KMS-11 (cell line): ENCODE results near the gene LPCAT3.

ENCODE experiments used
- H2AFZ ChIP-seq: fragments of 200-600 bp; sonication (generic); 2 replicates; pipeline ENCODE4 v1.6.1; 2016; ENCODE audit warnings: antibody characterized with exemption, mixed run types, low read depth
- H3K27ac ChIP-seq: fragments of 200-600 bp; sonication (generic); 2 replicates; pipeline ENCODE4 v1.6.1; 2016; ENCODE audit warnings: mild to moderate bottlenecking, mixed run types
- H3K27me3 ChIP-seq: fragments of 200-600 bp; sonication (generic); 2 replicates; pipeline ENCODE4 v1.6.1; 2017; ENCODE audit warnings: mild to moderate bottlenecking, low read depth, mixed run types, moderate library complexity; ENCODE audit not compliant: insufficient read depth
- H3K36me3 ChIP-seq: fragments of 200-600 bp; sonication (generic); 2 replicates; pipeline ENCODE4 v1.6.1; 2017; ENCODE audit warnings: mild to moderate bottlenecking, mixed run types; ENCODE audit not compliant: insufficient read depth
- H3K4me1 ChIP-seq: fragments of 200-600 bp; sonication (generic); 2 replicates; pipeline ENCODE4 v1.6.1; 2016; ENCODE audit warnings: mild to moderate bottlenecking, low read depth, mixed run types; ENCODE audit not compliant: poor library complexity, severe bottlenecking
- H3K4me2 ChIP-seq: fragments of 200-600 bp; sonication (generic); 2 replicates; pipeline ENCODE4 v1.7.0; 2016; ENCODE audit warnings: mild to moderate bottlenecking, mixed run types
- H3K4me3 ChIP-seq: fragments of 200-600 bp; sonication (generic); IDR thresholded peaks from 2 replicates; pipeline ENCODE4 v1.6.1; 2017; ENCODE audit warnings: low read depth, low read length, mixed read lengths; ENCODE audit not compliant: insufficient read depth
- H3K79me2 ChIP-seq: fragments of 200-600 bp; sonication (generic); 2 replicates; pipeline ENCODE4 v1.6.1; 2016; ENCODE audit warnings: low read depth, mixed run types; ENCODE audit not compliant: insufficient read depth
- H3K9ac ChIP-seq: fragments of 200-600 bp; sonication (generic); 2 replicates; pipeline ENCODE4 v1.6.1; 2016; ENCODE audit warnings: mild to moderate bottlenecking, mixed run types
- H4K20me1 ChIP-seq: fragments of 200-600 bp; sonication (generic); 2 replicates; pipeline ENCODE4 v1.6.1; 2016; ENCODE audit warnings: mild to moderate bottlenecking, mixed run types; ENCODE audit not compliant: insufficient read depth
- TF ChIP-seq, protein P1 (sequence below): fragments of 200-600 bp; sonication (generic); conservative IDR thresholded peaks from 2 replicates; pipeline ENCODE4 v1.6.1; 2017; ENCODE audit warnings: low read depth, mild to moderate bottlenecking, antibody characterized with exemption, low read length, moderate library complexity, mixed read lengths

LPCAT3 gene

GRCh38 chr12:6965026-6965661 lies 53.1 kb downstream of the LPCAT3 start:
- H3K4me1 ChIP-seq, result peaks cover 18% of the 10 kb centered on the region
- no peak overlapping the region for H2AFZ ChIP-seq
- no peak overlapping the region; the same call in 1 of the 2 replicates for H3K9ac ChIP-seq

DNA sequence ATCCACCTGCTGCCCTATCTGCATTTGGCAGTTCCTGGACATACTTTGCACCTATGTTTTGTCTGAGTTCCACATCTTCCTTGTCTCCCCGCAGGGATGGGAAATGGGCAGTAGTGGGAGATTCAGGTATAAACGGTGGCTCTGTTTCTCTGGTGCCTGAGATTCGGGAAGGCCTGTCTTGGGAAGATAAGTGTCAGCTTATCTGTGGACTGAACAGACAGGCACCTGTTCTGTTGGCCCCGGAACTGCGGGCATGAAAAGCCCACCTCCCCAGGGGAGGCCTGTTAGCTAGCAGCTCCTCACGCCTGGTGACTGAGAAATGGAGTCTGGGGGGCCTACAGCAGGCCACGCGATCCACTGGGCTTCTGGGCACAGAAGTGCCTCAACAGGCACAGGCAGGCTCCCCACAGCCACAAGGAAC lies 53.7 kb downstream of the LPCAT3 start:
- Histone ChIP-seq H3K9ac (no peak overlapping the region), H3K27me3 (no peaks in the 10 kb centered on the region), H3K4me2 (no peak overlapping the region), H2AFZ (no peak overlapping the region), H3K36me3 (peaks cover 8% of the 10 kb centered on the region; the same call in 1 of the 2 replicates), H3K4me1 (peaks cover 18% of the 10 kb centered on the region), H4K20me1 (no peaks in the 10 kb centered on the region), H3K4me3 (no peak overlapping the region), H3K79me2 (peaks cover 13% of the 10 kb centered on the region), H3K27ac (peak overlapping the region; percentile 43; the same call in 1 of the 2 replicates)
- TF ChIP-seq, protein P1, sequence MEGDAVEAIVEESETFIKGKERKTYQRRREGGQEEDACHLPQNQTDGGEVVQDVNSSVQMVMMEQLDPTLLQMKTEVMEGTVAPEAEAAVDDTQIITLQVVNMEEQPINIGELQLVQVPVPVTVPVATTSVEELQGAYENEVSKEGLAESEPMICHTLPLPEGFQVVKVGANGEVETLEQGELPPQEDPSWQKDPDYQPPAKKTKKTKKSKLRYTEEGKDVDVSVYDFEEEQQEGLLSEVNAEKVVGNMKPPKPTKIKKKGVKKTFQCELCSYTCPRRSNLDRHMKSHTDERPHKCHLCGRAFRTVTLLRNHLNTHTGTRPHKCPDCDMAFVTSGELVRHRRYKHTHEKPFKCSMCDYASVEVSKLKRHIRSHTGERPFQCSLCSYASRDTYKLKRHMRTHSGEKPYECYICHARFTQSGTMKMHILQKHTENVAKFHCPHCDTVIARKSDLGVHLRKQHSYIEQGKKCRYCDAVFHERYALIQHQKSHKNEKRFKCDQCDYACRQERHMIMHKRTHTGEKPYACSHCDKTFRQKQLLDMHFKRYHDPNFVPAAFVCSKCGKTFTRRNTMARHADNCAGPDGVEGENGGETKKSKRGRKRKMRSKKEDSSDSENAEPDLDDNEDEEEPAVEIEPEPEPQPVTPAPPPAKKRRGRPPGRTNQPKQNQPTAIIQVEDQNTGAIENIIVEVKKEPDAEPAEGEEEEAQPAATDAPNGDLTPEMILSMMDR, result no peak

More at GRCh38 chr12:6965026-6965661, 53.1 kb downstream of the LPCAT3 start:
- Histone ChIP-seq H3K27ac (peak overlapping the region; percentile 43; the same call in 1 of the 2 replicates), H3K36me3 (peaks cover 8% of the 10 kb centered on the region; the same call in 1 of the 2 replicates), H3K27me3 (no peaks in the 10 kb centered on the region), H3K79me2 (peaks cover 18% of the 10 kb centered on the region), H4K20me1 (no peaks in the 10 kb centered on the region), H3K4me2 (no peak overlapping the region), H3K4me3 (no peak overlapping the region)
- TF ChIP-seq, protein P1, result peak; percentile 81

DNA sequence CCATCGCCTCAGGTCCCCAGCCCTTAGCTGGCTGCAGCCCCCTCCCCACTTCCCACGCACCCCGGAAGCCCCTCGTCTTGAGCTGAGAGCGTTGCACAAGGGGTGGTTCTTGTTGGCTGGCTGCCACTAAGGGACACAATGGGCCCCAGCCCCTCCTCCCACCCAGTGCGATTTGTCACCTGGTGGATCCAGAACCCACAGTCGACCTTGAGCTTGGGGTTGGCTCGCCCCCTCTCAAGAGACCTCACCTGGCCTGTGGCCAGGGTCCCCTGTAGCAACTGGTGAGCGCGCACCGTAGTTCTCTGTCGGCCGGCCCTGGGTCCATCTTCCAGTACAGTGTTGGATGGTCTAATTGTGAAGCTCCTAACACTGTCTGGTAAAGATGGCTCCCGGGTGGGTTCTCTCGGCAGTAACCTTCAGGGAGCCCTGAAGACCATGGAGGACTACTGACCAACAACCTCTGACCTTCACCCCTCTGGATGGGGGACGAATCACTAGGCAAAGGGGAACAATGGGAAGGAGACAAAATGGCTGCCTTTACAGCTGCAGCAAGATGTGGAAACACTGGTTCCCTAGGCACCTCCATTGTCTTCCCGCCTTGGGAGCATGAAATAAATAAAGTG lies 54.4 kb downstream of the LPCAT3 start:
- H3K27ac ChIP-seq, result no peak overlapping the region; the same call in 1 of the 2 replicates
- TF ChIP-seq, protein P1, result no peak

DNA sequence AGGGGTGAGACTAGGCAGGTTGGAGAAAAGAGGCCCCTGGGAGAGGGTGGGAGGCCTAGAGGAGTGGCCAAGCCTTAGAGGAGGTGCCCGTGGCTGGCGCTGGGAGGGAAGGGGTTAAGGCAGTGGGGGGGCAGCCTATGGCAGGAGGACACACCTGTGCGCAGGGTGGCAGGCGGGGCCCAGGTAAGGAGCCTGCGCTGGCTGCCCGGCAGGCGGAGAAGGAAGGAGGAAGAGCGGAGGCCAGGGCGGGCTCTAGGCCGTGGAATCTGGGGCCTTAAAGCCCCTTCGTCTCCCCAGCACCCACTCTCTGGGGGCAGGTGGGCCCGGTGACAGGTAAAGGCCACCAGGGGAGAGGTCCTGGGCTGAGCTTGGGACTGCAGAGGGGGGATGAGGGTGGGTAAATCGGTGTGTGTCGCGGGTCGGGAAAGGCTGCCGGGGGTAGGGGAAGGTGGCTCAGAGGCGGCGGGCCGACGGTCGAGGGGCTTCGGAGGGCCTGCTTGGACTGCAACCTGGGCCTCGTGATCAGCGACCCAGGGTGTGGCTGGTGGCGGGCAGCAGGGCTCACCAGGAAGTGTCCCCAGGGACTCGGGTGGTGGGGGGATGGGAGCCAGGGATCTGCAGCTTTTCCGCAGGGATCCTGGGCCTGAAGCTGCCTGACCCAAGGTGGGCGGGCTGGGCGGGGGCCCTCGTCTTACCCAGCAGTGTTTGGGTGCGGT lies 55.1 kb downstream of the LPCAT3 start:
- no peak overlapping the region for H3K27ac ChIP-seq
- TF ChIP-seq, protein P1, result no peak

More for the DNA sequence above, 54.4 kb downstream of the LPCAT3 start:
- peaks cover 15% of the 10 kb centered on the region for H3K4me1 ChIP-seq
- peaks cover 6% of the 10 kb centered on the region for H3K79me2 ChIP-seq
- H3K9ac ChIP-seq, result no peak overlapping the region
- no peak overlapping the region for H3K4me2 ChIP-seq
- H3K4me3 ChIP-seq, result no peak overlapping the region
- H3K36me3 ChIP-seq, result peaks cover 8% of the 10 kb centered on the region; the same call in 1 of the 2 replicates
- no peak overlapping the region for H2AFZ ChIP-seq
- H3K27me3 ChIP-seq, result no peaks in the 10 kb centered on the region
- no peaks in the 10 kb centered on the region for H4K20me1 ChIP-seq

More for the DNA sequence above, 55.1 kb downstream of the LPCAT3 start:
- peaks cover 8% of the 10 kb centered on the region; the same call in 1 of the 2 replicates for H3K36me3 ChIP-seq
- H4K20me1 ChIP-seq, result no peaks in the 10 kb centered on the region
- no peaks in the 10 kb centered on the region for H3K27me3 ChIP-seq
- H2AFZ ChIP-seq, result no peak overlapping the region
- H3K4me3 ChIP-seq, result no peak overlapping the region
- no peaks in the 10 kb centered on the region; the same call in 1 of the 2 replicates for H3K79me2 ChIP-seq
- no peak overlapping the region for H3K4me2 ChIP-seq
- peaks cover 8% of the 10 kb centered on the region for H3K4me1 ChIP-seq
- no peak overlapping the region for H3K9ac ChIP-seq
